ENCODE data around the gene HDAC8.

GRCh38 chrX:72436010-72436409 lies 136.6 kb downstream of the HDAC8 start:
- TF ChIP-seq POLR2A (IDR thresholded peaks at IDR 0.05; ENCODE audit: low read length) (no peak), GATA1 (IDR thresholded peaks at IDR 0.05; ENCODE audit: low read depth, low read length) (no peak)
